GM21423 (cell line): Measurements from ENCODE around the gene UTP14A.
A peak's percentile ranks its signal among the peaks of the same experiment; 100 is the strongest.

Experiments used
- ATAC-seq: cut with Tn5 transposase; IDR thresholded peaks from one replicate; pipeline ENCODE4 v1.9.1; 2021; ENCODE audit warnings: mild to moderate bottlenecking, moderate library complexity; ENCODE audit not compliant: unreplicated experiment

Gene UTP14A

GRCh38 chrX:129945131-129945530, 39.2 kb downstream of the UTP14A start:
- no peak for ATAC-seq

GRCh38 chrX:129953334-129953648, 47.3 kb downstream of the UTP14A start:
- ATAC-seq, result no peak

- no peak for ATAC-seq
These were observed 47.9 kb downstream of the UTP14A start for GRCh38 chrX:129953881-129954280.

GRCh38 chrX:129954804-129955203, 48.8 kb downstream of the UTP14A start:
- ATAC-seq, result no peak

- ATAC-seq, result no peak
These were observed 49.7 kb downstream of the UTP14A start for GRCh38 chrX:129955682-129956081.

- no peak for ATAC-seq
These were observed 50.2 kb downstream of the UTP14A start for GRCh38 chrX:129956145-129956544.

- no peak for ATAC-seq
These were observed 50.8 kb downstream of the UTP14A start for GRCh38 chrX:129956765-129957164.

- peak; percentile 66 for ATAC-seq
These were observed 51.5 kb downstream of the UTP14A start for GRCh38 chrX:129957241-129958082.

GRCh38 chrX:129958083-129958465, 52.1 kb downstream of the UTP14A start:
- ATAC-seq, result no peak

GRCh38 chrX:129958814-129959492, 53.0 kb downstream of the UTP14A start:
- ATAC-seq, result no peak

GRCh38 chrX:129959493-129959832, 53.5 kb downstream of the UTP14A start:
- ATAC-seq, result no peak

GRCh38 chrX:129961180-129962083, 55.5 kb downstream of the UTP14A start:
- peak; percentile 88 for ATAC-seq

GRCh38 chrX:129963729-129964128, 57.8 kb downstream of the UTP14A start:
- no peak for ATAC-seq

- ATAC-seq, result no peak
These were observed 59.2 kb downstream of the UTP14A start for GRCh38 chrX:129965166-129965565.

- no peak for ATAC-seq
These were observed 63.0 kb downstream of the UTP14A start for GRCh38 chrX:129968968-129969367.

GRCh38 chrX:129976441-129976840, 70.5 kb downstream of the UTP14A start:
- no peak for ATAC-seq
